Measurements from ENCODE around the gene BSPRY.

The BSPRY gene

GRCh38 chr9:113388833-113389232, 39.5 kb downstream of the BSPRY start:
- Histone ChIP-seq H3K36me3 (ENCODE audit: control insufficient read depth, insufficient read depth, low read length) (peaks cover 11% of the 10 kb centered on the region), H3K9ac (ENCODE audit: low read depth, low read length) (no peak overlapping the region), H3K27me3 (ENCODE audit: control insufficient read depth, insufficient read depth, low read length) (no peaks in the 10 kb centered on the region), H3K4me1 (ENCODE audit: control insufficient read depth, insufficient read depth, low read length) (no peaks in the 10 kb centered on the region), H3K4me3 (ENCODE audit: low read depth, low read length) (no peak overlapping the region), H3K9me3 (ENCODE audit: control insufficient read depth, insufficient read depth, low read length) (no peaks in the 10 kb centered on the region)

GRCh38 chr9:113389451-113389850, 40.1 kb downstream of the BSPRY start:
- Histone ChIP-seq H3K4me1 (ENCODE audit: control insufficient read depth, insufficient read depth, low read length) (no peaks in the 10 kb centered on the region), H3K4me3 (ENCODE audit: low read depth, low read length) (no peak overlapping the region), H3K27me3 (ENCODE audit: control insufficient read depth, insufficient read depth, low read length) (no peaks in the 10 kb centered on the region), H3K9me3 (ENCODE audit: control insufficient read depth, insufficient read depth, low read length) (no peaks in the 10 kb centered on the region), H3K9ac (ENCODE audit: low read depth, low read length) (no peak overlapping the region), H3K36me3 (ENCODE audit: control insufficient read depth, insufficient read depth, low read length) (peaks cover 11% of the 10 kb centered on the region)

- H3K9ac ChIP-seq (ENCODE audit: low read depth, low read length): no peak overlapping the region
- H3K27me3 ChIP-seq (ENCODE audit: control insufficient read depth, insufficient read depth, low read length): no peaks in the 10 kb centered on the region
- no peaks in the 10 kb centered on the region for H3K9me3 ChIP-seq (ENCODE audit: control insufficient read depth, insufficient read depth, low read length)
- H3K36me3 ChIP-seq (ENCODE audit: control insufficient read depth, insufficient read depth, low read length): peaks cover 11% of the 10 kb centered on the region
- no peak overlapping the region for H3K4me3 ChIP-seq (ENCODE audit: low read depth, low read length)
- no peaks in the 10 kb centered on the region for H3K4me1 ChIP-seq (ENCODE audit: control insufficient read depth, insufficient read depth, low read length)
Measured at GRCh38 chr9:113390192-113390960, 41.0 kb downstream of the BSPRY start.

DNA sequence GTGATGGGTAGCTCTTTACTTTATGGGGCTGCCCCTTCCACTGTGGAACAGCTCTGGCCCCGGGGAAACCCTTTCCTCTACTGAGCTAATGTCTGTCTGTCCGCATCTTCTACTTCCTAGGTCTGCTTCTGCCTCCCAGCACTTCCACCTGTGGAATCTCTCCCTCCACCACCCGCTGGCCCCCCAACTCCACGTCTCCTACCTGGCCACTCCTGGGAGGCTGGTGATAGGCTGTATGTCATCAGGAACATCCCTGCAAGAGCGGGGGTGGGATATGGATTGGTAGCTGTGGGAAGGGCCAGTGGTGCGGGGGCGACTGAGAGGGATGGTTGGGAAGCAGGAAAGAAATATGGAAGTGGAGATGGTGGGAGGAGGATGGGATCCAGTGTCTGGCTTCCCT, 42.6 kb downstream of the BSPRY start:
- Histone ChIP-seq H3K4me1 (ENCODE audit: control insufficient read depth, insufficient read depth, low read length) (no peaks in the 10 kb centered on the region), H3K9me3 (ENCODE audit: control insufficient read depth, insufficient read depth, low read length) (no peaks in the 10 kb centered on the region), H3K27me3 (ENCODE audit: control insufficient read depth, insufficient read depth, low read length) (no peaks in the 10 kb centered on the region), H3K36me3 (ENCODE audit: control insufficient read depth, insufficient read depth, low read length) (peaks cover 11% of the 10 kb centered on the region), H3K9ac (ENCODE audit: low read depth, low read length) (no peak overlapping the region), H3K4me3 (ENCODE audit: low read depth, low read length) (no peak overlapping the region)

GRCh38 chr9:113393281-113393680, 43.9 kb downstream of the BSPRY start:
- peaks cover 11% of the 10 kb centered on the region for H3K36me3 ChIP-seq (ENCODE audit: control insufficient read depth, insufficient read depth, low read length)
- H3K9me3 ChIP-seq (ENCODE audit: control insufficient read depth, insufficient read depth, low read length): no peaks in the 10 kb centered on the region
- no peak overlapping the region for H3K4me3 ChIP-seq (ENCODE audit: low read depth, low read length)
- H3K4me1 ChIP-seq (ENCODE audit: control insufficient read depth, insufficient read depth, low read length): no peaks in the 10 kb centered on the region
- H3K27me3 ChIP-seq (ENCODE audit: control insufficient read depth, insufficient read depth, low read length): no peaks in the 10 kb centered on the region
- no peak overlapping the region for H3K9ac ChIP-seq (ENCODE audit: low read depth, low read length)

- H3K4me1 ChIP-seq (ENCODE audit: control insufficient read depth, insufficient read depth, low read length): no peaks in the 10 kb centered on the region
- H3K9me3 ChIP-seq (ENCODE audit: control insufficient read depth, insufficient read depth, low read length): no peaks in the 10 kb centered on the region
- no peak overlapping the region for H3K4me3 ChIP-seq (ENCODE audit: low read depth, low read length)
- peaks cover 6% of the 10 kb centered on the region for H3K36me3 ChIP-seq (ENCODE audit: control insufficient read depth, insufficient read depth, low read length)
- H3K27me3 ChIP-seq (ENCODE audit: control insufficient read depth, insufficient read depth, low read length): no peaks in the 10 kb centered on the region
- H3K9ac ChIP-seq (ENCODE audit: low read depth, low read length): no peak overlapping the region
Measured at GRCh38 chr9:113395000-113395861, 45.9 kb downstream of the BSPRY start.

- H3K4me3 ChIP-seq (ENCODE audit: low read depth, low read length): no peak overlapping the region
- no peaks in the 10 kb centered on the region for H3K4me1 ChIP-seq (ENCODE audit: control insufficient read depth, insufficient read depth, low read length)
- H3K36me3 ChIP-seq (ENCODE audit: control insufficient read depth, insufficient read depth, low read length): no peaks in the 10 kb centered on the region
- no peaks in the 10 kb centered on the region for H3K9me3 ChIP-seq (ENCODE audit: control insufficient read depth, insufficient read depth, low read length)
- no peaks in the 10 kb centered on the region for H3K27me3 ChIP-seq (ENCODE audit: control insufficient read depth, insufficient read depth, low read length)
- no peak overlapping the region for H3K9ac ChIP-seq (ENCODE audit: low read depth, low read length)
Measured at GRCh38 chr9:113397203-113397631, 47.9 kb downstream of the BSPRY start.

GRCh38 chr9:113398796-113399195, 49.5 kb downstream of the BSPRY start:
- no peaks in the 10 kb centered on the region for H3K4me1 ChIP-seq (ENCODE audit: control insufficient read depth, insufficient read depth, low read length)

DNA sequence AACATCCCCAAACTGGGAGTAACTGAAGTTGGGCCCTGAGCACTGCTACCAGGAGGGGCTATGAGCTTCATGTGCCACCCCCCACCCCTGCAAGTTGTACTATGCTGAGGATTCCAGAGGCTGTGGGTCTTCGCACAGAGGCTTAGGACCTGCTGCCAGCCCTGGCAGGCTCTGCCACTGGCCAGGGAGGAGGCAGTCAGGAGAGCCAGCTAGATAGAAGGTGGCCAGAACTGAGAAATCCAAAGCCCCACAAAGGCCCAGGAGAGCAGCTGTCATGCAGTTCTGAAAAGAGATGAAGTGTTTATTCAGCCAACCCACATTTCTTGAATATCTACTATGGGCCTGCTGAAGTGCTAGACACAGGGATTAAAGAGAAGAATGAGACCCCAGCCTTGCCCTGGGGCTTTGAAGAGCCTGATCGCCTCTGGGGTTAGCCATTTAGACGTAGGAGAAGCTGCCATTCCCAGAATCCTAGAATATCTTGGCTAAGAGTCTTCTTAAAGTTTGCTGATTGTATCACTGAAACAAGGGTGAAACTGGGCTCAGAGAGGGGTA, 50.4 kb downstream of the BSPRY start:
- Histone ChIP-seq H3K36me3 (ENCODE audit: control insufficient read depth, insufficient read depth, low read length) (no peaks in the 10 kb centered on the region), H3K9me3 (ENCODE audit: control insufficient read depth, insufficient read depth, low read length) (no peaks in the 10 kb centered on the region), H3K4me1 (ENCODE audit: control insufficient read depth, insufficient read depth, low read length) (no peaks in the 10 kb centered on the region), H3K9ac (ENCODE audit: low read depth, low read length) (no peak overlapping the region), H3K4me3 (ENCODE audit: low read depth, low read length) (no peak overlapping the region), H3K27me3 (ENCODE audit: control insufficient read depth, insufficient read depth, low read length) (no peaks in the 10 kb centered on the region)

More at GRCh38 chr9:113398796-113399195, 49.5 kb downstream of the BSPRY start:
- Histone ChIP-seq H3K27me3 (ENCODE audit: control insufficient read depth, insufficient read depth, low read length) (no peaks in the 10 kb centered on the region), H3K9me3 (ENCODE audit: control insufficient read depth, insufficient read depth, low read length) (no peaks in the 10 kb centered on the region), H3K36me3 (ENCODE audit: control insufficient read depth, insufficient read depth, low read length) (no peaks in the 10 kb centered on the region), H3K9ac (ENCODE audit: low read depth, low read length) (no peak overlapping the region), H3K4me3 (ENCODE audit: low read depth, low read length) (no peak overlapping the region)

DNA sequence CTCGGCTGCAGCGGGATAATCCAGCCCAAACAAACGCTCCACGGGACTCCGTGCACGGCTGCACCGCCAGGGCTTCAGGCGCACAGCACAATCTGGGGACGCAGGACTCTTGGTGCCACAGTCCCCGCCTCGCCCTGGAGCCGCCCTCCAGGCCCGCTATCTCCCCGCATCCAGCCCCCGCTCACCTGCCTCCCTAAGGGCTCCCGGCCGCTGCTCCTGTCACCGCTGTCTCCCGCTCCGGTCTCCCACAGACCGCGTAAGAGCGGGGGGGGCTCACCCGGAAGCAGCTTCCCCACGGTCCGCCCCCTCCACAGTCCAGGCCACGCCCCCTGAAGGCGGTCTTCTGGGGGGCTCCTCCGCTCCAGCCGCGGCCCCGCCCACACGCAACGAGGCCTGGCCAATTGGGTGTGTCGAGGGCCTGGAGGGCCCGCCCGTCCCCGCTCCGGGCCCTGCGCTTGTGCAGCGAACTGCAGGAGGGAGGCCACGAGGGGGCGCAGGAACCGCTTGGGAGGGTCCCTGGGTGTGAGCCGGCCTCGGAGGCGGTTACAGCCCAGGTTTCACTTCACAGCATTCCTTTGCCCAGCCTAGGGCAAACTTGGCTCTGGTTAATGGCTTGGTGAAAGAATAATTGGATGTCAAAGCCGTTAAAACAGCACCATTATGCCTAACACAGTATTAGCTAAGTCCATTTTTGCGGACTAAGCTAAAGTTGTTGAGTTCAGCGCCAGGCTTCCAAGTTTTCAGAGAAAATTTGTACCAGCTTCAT, 51.9 kb downstream of the BSPRY start, which contains the start of gene ALAD:
Gene ALAD (minus strand): TSS at position 258 of the 766 bp plus-strand sequence. CDS start 7,725 bp downstream, outside the sequence.
- H3K4me3 ChIP-seq (ENCODE audit: low read depth, low read length): peak within 1 kb of the TSS; percentile 88
- H3K9me3 ChIP-seq (ENCODE audit: control insufficient read depth, insufficient read depth, low read length): no peaks in the 10 kb centered on the region
- H3K4me1 ChIP-seq (ENCODE audit: control insufficient read depth, insufficient read depth, low read length): no peaks in the 10 kb centered on the region
- H3K27me3 ChIP-seq (ENCODE audit: control insufficient read depth, insufficient read depth, low read length): no peaks in the 10 kb centered on the region
- peak within 1 kb of the TSS; percentile 37 for H3K9ac ChIP-seq (ENCODE audit: low read depth, low read length)
- H3K36me3 ChIP-seq (ENCODE audit: control insufficient read depth, insufficient read depth, low read length): no peaks in the 10 kb centered on the region

DNA sequence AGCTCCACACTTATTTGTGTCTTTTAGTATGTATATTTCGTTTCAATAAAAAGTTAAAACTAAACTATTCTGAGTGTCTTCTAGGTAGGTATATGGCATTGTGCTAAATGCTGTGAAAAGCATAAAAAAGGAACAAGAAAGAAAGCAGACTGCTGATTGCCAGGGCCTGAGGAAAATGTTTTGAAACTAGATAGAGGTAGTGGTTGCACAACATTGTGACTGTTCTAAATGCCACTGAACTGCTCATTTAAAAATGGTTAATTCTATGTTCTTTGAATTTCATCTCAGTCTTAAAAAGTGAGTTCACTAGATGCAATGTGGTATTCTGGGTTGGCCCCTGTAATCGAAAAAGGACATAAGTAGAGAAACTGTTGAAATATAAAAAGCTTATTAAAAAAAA, 54.3 kb downstream of the BSPRY start:
- Histone ChIP-seq H3K4me1 (ENCODE audit: control insufficient read depth, insufficient read depth, low read length) (no peaks in the 10 kb centered on the region), H3K36me3 (ENCODE audit: control insufficient read depth, insufficient read depth, low read length) (peaks cover 10% of the 10 kb centered on the region), H3K9me3 (ENCODE audit: control insufficient read depth, insufficient read depth, low read length) (no peaks in the 10 kb centered on the region), H3K27me3 (ENCODE audit: control insufficient read depth, insufficient read depth, low read length) (no peaks in the 10 kb centered on the region), H3K4me3 (ENCODE audit: low read depth, low read length) (no peak overlapping the region), H3K9ac (ENCODE audit: low read depth, low read length) (no peak overlapping the region)
